Mucosa of stomach (tissue), 1 donor: Measurements from ENCODE around the gene TAS2R14.

Source experiments
- H3K27me3 ChIP-seq: one replicate; pipeline ENCODE4 v1.7.0; 2013; ENCODE audit warnings: mild to moderate bottlenecking, low read length; ENCODE audit not compliant: control insufficient read depth, insufficient read depth
- H3K36me3 ChIP-seq: one replicate; pipeline ENCODE4 v1.7.0; 2013; ENCODE audit warnings: low read length; ENCODE audit not compliant: control insufficient read depth, insufficient read depth
- H3K4me1 ChIP-seq: one replicate; pipeline ENCODE4 v1.7.0; 2013; ENCODE audit warnings: mild to moderate bottlenecking, low read length; ENCODE audit not compliant: control insufficient read depth, insufficient read depth
- H3K4me3 ChIP-seq: one replicate; pipeline ENCODE4 v1.7.0; 2013; ENCODE audit warnings: low read length
- H3K9ac ChIP-seq: one replicate; pipeline ENCODE4 v1.7.0; 2013; ENCODE audit warnings: mild to moderate bottlenecking, low read length, moderate library complexity
- H3K9me3 ChIP-seq: one replicate; pipeline ENCODE4 v1.7.0; 2013; ENCODE audit warnings: mild to moderate bottlenecking, low read length, moderate library complexity; ENCODE audit not compliant: control insufficient read depth
- donor health status: Pancreatic carcinoma.

TAS2R14 gene, protein sequence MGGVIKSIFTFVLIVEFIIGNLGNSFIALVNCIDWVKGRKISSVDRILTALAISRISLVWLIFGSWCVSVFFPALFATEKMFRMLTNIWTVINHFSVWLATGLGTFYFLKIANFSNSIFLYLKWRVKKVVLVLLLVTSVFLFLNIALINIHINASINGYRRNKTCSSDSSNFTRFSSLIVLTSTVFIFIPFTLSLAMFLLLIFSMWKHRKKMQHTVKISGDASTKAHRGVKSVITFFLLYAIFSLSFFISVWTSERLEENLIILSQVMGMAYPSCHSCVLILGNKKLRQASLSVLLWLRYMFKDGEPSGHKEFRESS

DNA sequence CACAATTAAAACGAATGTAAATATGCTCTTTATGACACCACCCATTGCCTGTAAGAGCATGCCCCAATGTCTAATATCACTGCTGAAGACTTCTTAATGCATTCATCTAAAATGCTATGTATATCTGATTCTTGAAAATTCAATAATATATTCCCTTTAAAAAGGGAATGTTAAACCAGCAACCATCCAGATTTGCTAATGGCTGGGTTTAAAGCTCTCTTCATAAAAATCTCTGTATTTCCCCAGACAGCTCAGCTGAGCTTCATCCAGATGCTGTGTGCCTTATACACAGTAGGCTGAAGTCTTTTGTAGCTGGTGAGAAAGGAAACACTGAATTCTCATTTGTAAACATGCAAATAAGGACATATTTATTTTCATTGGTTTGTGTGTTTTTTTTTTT, at the start of gene TAS2R14:
Gene TAS2R14, minus strand, starts transcription at position 101 of the 400 bp plus-strand sequence. Its CDS starts 56 bp downstream, at position 45.
- H3K4me3 ChIP-seq: no peak within 1 kb of the TSS
- H3K27me3 ChIP-seq: no peaks in the 10 kb centered on the region
- H3K9ac ChIP-seq: no peak within 1 kb of the TSS
- no peaks in the 10 kb centered on the region for H3K36me3 ChIP-seq
- H3K4me1 ChIP-seq: no peaks in the 10 kb centered on the region
- no peaks in the 10 kb centered on the region for H3K9me3 ChIP-seq

DNA sequence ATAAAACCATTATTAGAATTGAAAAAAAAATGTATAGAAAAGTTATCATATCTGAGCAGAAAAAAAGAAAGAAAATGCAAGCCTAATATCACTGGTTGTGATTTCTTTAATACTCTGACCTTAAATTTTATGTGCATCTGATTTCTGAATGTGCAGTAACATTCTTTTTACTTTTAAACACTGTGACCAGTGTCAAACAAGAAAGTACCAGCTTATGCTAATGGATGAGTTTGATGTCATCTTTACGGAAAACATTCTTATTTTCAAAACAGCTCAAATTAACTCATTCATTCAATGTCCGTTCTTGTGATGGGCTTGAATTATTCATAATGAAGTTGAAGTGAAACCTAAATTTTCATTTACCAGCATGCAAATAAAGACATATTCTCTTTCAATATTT, 47.7 kb upstream of the TAS2R14 start, which contains the start of gene TAS2R50:
Gene TAS2R50, minus strand, starts transcription at position 101 of the 400 bp plus-strand sequence. Its CDS starts 52 bp downstream, at position 49.
- no peaks in the 10 kb centered on the region for H3K27me3 ChIP-seq
- no peaks in the 10 kb centered on the region for H3K4me1 ChIP-seq
- H3K36me3 ChIP-seq: no peaks in the 10 kb centered on the region
- H3K4me3 ChIP-seq: no peak within 1 kb of the TSS
- H3K9me3 ChIP-seq: no peaks in the 10 kb centered on the region
- H3K9ac ChIP-seq: no peak within 1 kb of the TSS

DNA sequence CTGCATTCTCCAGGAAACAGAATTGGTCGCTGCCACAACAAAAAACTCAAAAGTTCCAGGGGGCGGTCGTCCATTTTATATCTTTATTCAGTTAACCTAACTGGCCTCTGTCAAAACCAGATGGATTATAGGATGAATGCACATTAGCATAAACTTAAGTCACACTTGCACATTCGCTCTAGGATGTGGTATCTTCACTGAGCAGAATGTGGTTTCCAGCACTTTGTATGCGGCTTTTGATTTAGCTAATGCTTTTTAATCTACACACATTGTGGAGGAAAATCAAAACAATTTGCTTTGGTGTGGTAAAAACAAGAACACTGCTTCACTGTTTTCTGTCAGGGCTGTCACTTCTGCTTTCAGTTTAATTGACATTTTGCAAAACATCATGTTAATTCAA, 43.2 kb upstream of the TAS2R14 start:
- H3K4me3 ChIP-seq: no peak overlapping the region
- H3K36me3 ChIP-seq: no peaks in the 10 kb centered on the region

DNA sequence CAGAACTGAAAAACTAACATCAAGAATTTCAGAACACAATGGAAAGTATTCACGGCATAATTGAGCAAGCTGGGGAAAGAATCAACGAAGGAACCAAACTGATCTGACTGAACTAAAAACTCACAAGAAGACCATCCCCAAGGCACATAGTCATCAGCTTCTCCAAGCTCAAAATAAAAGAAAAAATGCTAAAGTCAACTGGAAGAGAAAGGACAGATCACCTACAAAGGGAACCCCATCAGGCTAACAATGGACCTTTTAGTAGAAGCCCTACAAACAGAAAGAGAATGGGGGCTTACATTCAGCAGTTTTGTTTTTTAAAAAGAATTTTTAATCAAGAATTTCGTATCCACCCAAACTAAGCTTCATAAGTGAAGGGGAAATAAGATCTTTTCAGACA, 35.9 kb upstream of the TAS2R14 start:
- H3K36me3 ChIP-seq: no peaks in the 10 kb centered on the region
- no peak overlapping the region for H3K9ac ChIP-seq
- no peaks in the 10 kb centered on the region for H3K4me1 ChIP-seq
- no peaks in the 10 kb centered on the region for H3K27me3 ChIP-seq
- no peak overlapping the region for H3K4me3 ChIP-seq
- H3K9me3 ChIP-seq: no peaks in the 10 kb centered on the region

More for the DNA sequence above, 43.2 kb upstream of the TAS2R14 start:
- Histone ChIP-seq H3K9me3 (no peaks in the 10 kb centered on the region), H3K27me3 (no peaks in the 10 kb centered on the region), H3K4me1 (no peaks in the 10 kb centered on the region), H3K9ac (no peak overlapping the region)

- H3K36me3 ChIP-seq: no peaks in the 10 kb centered on the region
- H3K9ac ChIP-seq: no peak overlapping the region
- no peaks in the 10 kb centered on the region for H3K4me1 ChIP-seq
- H3K9me3 ChIP-seq: no peaks in the 10 kb centered on the region
- no peak overlapping the region for H3K4me3 ChIP-seq
- H3K27me3 ChIP-seq: no peaks in the 10 kb centered on the region
Measured at GRCh38 chr12:10968765-10969456, 29.8 kb upstream of the TAS2R14 start.

GRCh38 chr12:10967409-10967808, 28.3 kb upstream of the TAS2R14 start:
- Histone ChIP-seq H3K9me3 (no peaks in the 10 kb centered on the region), H3K27me3 (no peaks in the 10 kb centered on the region), H3K36me3 (no peaks in the 10 kb centered on the region), H3K9ac (no peak overlapping the region), H3K4me1 (no peaks in the 10 kb centered on the region), H3K4me3 (no peak overlapping the region)

DNA sequence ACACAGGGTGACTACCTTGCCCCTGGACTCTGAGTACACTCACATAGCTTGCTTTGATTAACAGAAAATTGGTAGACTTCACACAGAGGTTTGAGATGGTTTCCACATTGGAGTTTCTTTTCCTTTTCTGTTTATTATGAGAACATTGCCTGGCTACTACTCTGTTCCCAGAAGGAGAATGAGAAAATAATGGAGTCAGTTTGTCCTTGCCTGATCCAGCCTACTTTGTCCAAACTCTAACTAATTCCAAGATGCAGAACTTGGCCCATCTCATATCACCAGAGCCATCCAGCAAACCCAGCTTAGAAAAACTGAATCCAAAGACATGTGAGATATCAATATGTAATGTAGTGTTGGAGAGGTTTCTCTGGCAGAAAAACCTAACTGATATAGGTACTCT, 27.3 kb upstream of the TAS2R14 start:
- Histone ChIP-seq H3K27me3 (no peaks in the 10 kb centered on the region), H3K9ac (no peak overlapping the region), H3K4me3 (no peak overlapping the region), H3K9me3 (no peaks in the 10 kb centered on the region), H3K4me1 (no peaks in the 10 kb centered on the region), H3K36me3 (no peaks in the 10 kb centered on the region)

GRCh38 chr12:10965476-10965875, 26.4 kb upstream of the TAS2R14 start:
- Histone ChIP-seq H3K4me3 (no peak overlapping the region), H3K36me3 (no peaks in the 10 kb centered on the region), H3K27me3 (no peaks in the 10 kb centered on the region), H3K9ac (no peak overlapping the region), H3K9me3 (no peaks in the 10 kb centered on the region), H3K4me1 (no peaks in the 10 kb centered on the region)

DNA sequence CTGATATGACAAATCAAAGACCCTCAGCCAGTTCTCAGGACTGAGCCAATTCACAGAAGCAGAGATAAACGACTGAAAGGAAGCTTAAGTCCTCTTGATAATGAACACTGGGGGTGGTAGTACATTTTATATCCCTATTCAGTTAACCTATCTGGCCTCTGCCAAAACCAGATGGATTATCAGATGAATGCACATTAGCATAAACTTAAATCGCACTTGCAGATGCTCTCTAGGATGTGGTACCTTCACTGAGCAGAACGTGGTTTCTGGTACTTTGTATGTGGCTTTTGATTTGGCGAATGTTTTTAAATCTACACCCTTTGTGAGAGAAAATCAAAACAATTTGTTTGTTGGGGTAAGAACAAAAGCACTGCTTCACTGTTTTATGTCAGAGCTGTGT, 21.1 kb upstream of the TAS2R14 start:
- Histone ChIP-seq H3K27me3 (no peaks in the 10 kb centered on the region), H3K9me3 (no peaks in the 10 kb centered on the region), H3K4me3 (no peak overlapping the region), H3K4me1 (no peaks in the 10 kb centered on the region), H3K9ac (no peak overlapping the region), H3K36me3 (no peaks in the 10 kb centered on the region)

GRCh38 chr12:10959804-10960203, 20.7 kb upstream of the TAS2R14 start:
- no peaks in the 10 kb centered on the region for H3K27me3 ChIP-seq
- H3K9me3 ChIP-seq: no peaks in the 10 kb centered on the region
- no peaks in the 10 kb centered on the region for H3K4me1 ChIP-seq
- H3K9ac ChIP-seq: no peak overlapping the region
- no peaks in the 10 kb centered on the region for H3K36me3 ChIP-seq
- H3K4me3 ChIP-seq: no peak overlapping the region

GRCh38 chr12:10957741-10958140, 18.7 kb upstream of the TAS2R14 start:
- Histone ChIP-seq H3K36me3 (no peaks in the 10 kb centered on the region), H3K9ac (no peak overlapping the region), H3K27me3 (no peaks in the 10 kb centered on the region), H3K4me1 (no peaks in the 10 kb centered on the region), H3K4me3 (no peak overlapping the region), H3K9me3 (no peaks in the 10 kb centered on the region)

GRCh38 chr12:10956085-10956484, 17.0 kb upstream of the TAS2R14 start:
- H3K9me3 ChIP-seq: no peaks in the 10 kb centered on the region
- no peaks in the 10 kb centered on the region for H3K36me3 ChIP-seq
- no peak overlapping the region for H3K4me3 ChIP-seq
- H3K9ac ChIP-seq: no peak overlapping the region
- H3K27me3 ChIP-seq: no peaks in the 10 kb centered on the region
- H3K4me1 ChIP-seq: no peaks in the 10 kb centered on the region
